ENCODE measurements around the gene THADA. TPM values are rescaled to one million over a fixed set of nuclear protein-coding genes. Genes with fewer than 3 reads are reported as not detected.
A peak's percentile ranks its signal among the peaks of the same experiment; 100 is the strongest.

THADA gene
- polyA plus RNA-seq, 1 donor (not counting 4 experiments of a cell fraction or from before 2014, with no cell fraction given) = 22.6 TPM

- H3K36me3 ChIP-seq (ENCODE audit: control insufficient read depth in 2 of 2, extremely low read depth in 1 of 2, insufficient read depth in 2 of 2, low read length in 2 of 2) = no peaks in the 10 kb centered on the region
- no peak overlapping the region for H3K4me3 ChIP-seq (ENCODE audit: control insufficient read depth in 2 of 3, extremely low read depth in 1 of 3, insufficient read depth in 2 of 3, low read depth in 1 of 3, low read length in 3 of 3)
- DNase-seq (ENCODE audit: low read depth, low spot score) (no peak), FAIRE-seq (no peak)
- H3K9me3 ChIP-seq (ENCODE audit: control insufficient read depth, low read depth, low read length) = no peaks in the 10 kb centered on the region
- no peaks in the 10 kb centered on the region for H4K20me1 ChIP-seq (ENCODE audit: control insufficient read depth, extremely low read depth, insufficient read depth, low read length)
- H3K9me1 ChIP-seq (ENCODE audit: control insufficient read depth, extremely low read depth, insufficient read depth, low read length) = no peaks in the 10 kb centered on the region
- TF ChIP-seq CTCF (optimal IDR thresholded peaks at IDR 0.05 in 1 of 3, IDR thresholded peaks at IDR 0.05 in 1 of 3, conservative IDR thresholded peaks at IDR 0.05 in 1 of 3; ENCODE audit: extremely low read depth in 1 of 3, insufficient read depth in 2 of 3, low read length in 3 of 3) = no peak
- no peak for TF ChIP-seq EZH2 (IDR thresholded peaks at IDR 0.05; ENCODE audit: low read length)
- H3K9ac ChIP-seq (ENCODE audit: control insufficient read depth, extremely low read depth, insufficient read depth, low read length) = no peak overlapping the region
- dilution Hi-C loops (cut with MboI; ENCODE audit: extremely low pct_ligation_motif_present, low sequenced_read_pairs) = no loop called here
- H3K4me1 ChIP-seq (ENCODE audit: control insufficient read depth, extremely low read depth, insufficient read depth, low read length) = peaks cover 44% of the 10 kb centered on the region
- H2AFZ ChIP-seq (ENCODE audit: control insufficient read depth, low read length) = no peak overlapping the region
- no peaks in the 10 kb centered on the region for H3K79me2 ChIP-seq (ENCODE audit: control insufficient read depth, insufficient read depth, low read length)
- no peak overlapping the region for H3K4me2 ChIP-seq (ENCODE audit: control insufficient read depth, extremely low read depth, insufficient read depth, low read depth, low read length)
- peak overlapping the region; percentile 89 for H3K27ac ChIP-seq (ENCODE audit: control insufficient read depth, insufficient read depth, low read length)
- no peaks in the 10 kb centered on the region for H3K27me3 ChIP-seq (ENCODE audit: control insufficient read depth, extremely low read depth, insufficient read depth, low read length)
Observed at GRCh38 chr2:43217228-43218154, 378.3 kb downstream of the THADA start.

- no peaks in the 10 kb centered on the region for H3K27me3 ChIP-seq (ENCODE audit: control insufficient read depth, extremely low read depth, insufficient read depth, low read length)
- FAIRE-seq (no peak), DNase-seq (ENCODE audit: low read depth, low spot score) (no peak)
- peaks cover 41% of the 10 kb centered on the region for H3K4me1 ChIP-seq (ENCODE audit: control insufficient read depth, extremely low read depth, insufficient read depth, low read length)
- H3K9me1 ChIP-seq (ENCODE audit: control insufficient read depth, extremely low read depth, insufficient read depth, low read length) = no peaks in the 10 kb centered on the region
- H3K9ac ChIP-seq (ENCODE audit: control insufficient read depth, extremely low read depth, insufficient read depth, low read length) = no peak overlapping the region
- H4K20me1 ChIP-seq (ENCODE audit: control insufficient read depth, extremely low read depth, insufficient read depth, low read length) = no peaks in the 10 kb centered on the region
- H3K79me2 ChIP-seq (ENCODE audit: control insufficient read depth, insufficient read depth, low read length) = no peaks in the 10 kb centered on the region
- no peak overlapping the region for H3K27ac ChIP-seq (ENCODE audit: control insufficient read depth, insufficient read depth, low read length)
- no peak overlapping the region for H2AFZ ChIP-seq (ENCODE audit: control insufficient read depth, low read length)
- TF ChIP-seq EZH2 (IDR thresholded peaks at IDR 0.05; ENCODE audit: low read length) = no peak
- TF ChIP-seq CTCF (optimal IDR thresholded peaks at IDR 0.05 in 1 of 3, IDR thresholded peaks at IDR 0.05 in 1 of 3, conservative IDR thresholded peaks at IDR 0.05 in 1 of 3; ENCODE audit: extremely low read depth in 1 of 3, insufficient read depth in 2 of 3, low read length in 3 of 3) = no peak
- no peaks in the 10 kb centered on the region for H3K9me3 ChIP-seq (ENCODE audit: control insufficient read depth, low read depth, low read length)
- H3K4me3 ChIP-seq (ENCODE audit: control insufficient read depth in 2 of 3, extremely low read depth in 1 of 3, insufficient read depth in 2 of 3, low read depth in 1 of 3, low read length in 3 of 3) = no peak overlapping the region
- H3K36me3 ChIP-seq (ENCODE audit: control insufficient read depth in 2 of 2, extremely low read depth in 1 of 2, insufficient read depth in 2 of 2, low read length in 2 of 2) = no peaks in the 10 kb centered on the region
- no peak overlapping the region for H3K4me2 ChIP-seq (ENCODE audit: control insufficient read depth, extremely low read depth, insufficient read depth, low read depth, low read length)
- dilution Hi-C loops (cut with MboI; ENCODE audit: extremely low pct_ligation_motif_present, low sequenced_read_pairs) = no loop called here
Observed at GRCh38 chr2:43216629-43217028, 379.2 kb downstream of the THADA start.

All from keratinocyte (primary cell).